ACHN (cell line): ENCODE results near the gene HAL.

Experiments used
- DNase-seq: peaks from one replicate; pipeline ENCODE4 v3.0.0-alpha.2; 2015
- in situ Hi-C: cut with HindIII; loops from 2 replicates; pipeline ENCODE4 v1.10.0; 2017; ENCODE audit warnings: low sequenced_read_pairs, low pct_ligation_motif_present, low pct_unique_long_range_greater_than_20kb

Gene HAL

DNA sequence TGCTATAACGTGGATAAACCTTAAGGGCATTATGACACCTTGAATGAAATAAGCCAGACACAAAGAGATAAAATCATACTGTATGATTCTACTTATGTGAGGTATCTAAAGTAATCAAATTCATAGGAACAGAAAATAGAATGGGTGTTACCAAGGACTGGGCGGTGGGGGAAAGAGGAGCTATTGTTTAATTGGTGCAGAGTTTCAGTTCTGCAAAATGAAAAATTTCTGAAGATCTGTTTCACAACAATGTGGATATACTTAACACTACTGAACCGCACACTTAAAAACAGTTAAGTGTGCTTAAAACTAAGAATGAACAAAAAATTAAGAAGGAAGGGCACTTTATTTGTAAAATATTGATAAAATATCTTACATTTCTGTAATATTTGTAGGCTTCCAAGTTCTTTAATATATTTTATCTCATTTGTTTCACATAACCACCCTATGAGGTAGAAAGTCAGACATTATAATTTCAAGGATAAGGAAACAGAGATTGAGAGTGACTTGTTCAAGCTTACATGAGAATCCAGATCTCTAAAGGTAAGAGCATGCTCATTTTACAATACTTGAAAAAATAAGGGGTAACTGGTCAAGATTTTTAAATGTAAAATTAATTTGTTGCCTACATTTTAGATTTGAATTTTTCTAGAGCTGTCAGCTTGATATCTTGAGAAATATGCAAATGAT lies 24.3 kb upstream of the HAL start:
- in situ Hi-C loops: no loop called here
- no peak for DNase-seq

DNA sequence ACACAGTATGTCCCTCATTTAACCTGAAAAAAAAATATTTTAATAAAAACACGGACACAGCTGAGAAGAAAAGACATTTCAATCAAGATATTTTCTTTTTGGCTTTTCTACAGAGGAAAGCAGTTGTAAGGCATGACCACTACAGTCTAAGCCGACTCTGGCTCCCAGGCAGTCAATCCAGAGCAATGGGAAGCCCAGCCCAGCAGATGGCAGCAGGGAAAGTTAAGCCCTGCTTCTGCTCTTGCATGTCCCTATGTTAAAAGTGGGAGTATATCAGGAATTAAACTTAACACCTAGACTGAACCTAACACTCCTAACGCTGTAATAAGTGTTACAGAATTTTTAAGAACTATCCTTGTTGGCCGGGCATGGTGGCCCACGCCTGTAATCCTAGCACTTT lies 19.5 kb upstream of the HAL start:
- in situ Hi-C loops: no loop called here
- peak; percentile 49 for DNase-seq

DNA sequence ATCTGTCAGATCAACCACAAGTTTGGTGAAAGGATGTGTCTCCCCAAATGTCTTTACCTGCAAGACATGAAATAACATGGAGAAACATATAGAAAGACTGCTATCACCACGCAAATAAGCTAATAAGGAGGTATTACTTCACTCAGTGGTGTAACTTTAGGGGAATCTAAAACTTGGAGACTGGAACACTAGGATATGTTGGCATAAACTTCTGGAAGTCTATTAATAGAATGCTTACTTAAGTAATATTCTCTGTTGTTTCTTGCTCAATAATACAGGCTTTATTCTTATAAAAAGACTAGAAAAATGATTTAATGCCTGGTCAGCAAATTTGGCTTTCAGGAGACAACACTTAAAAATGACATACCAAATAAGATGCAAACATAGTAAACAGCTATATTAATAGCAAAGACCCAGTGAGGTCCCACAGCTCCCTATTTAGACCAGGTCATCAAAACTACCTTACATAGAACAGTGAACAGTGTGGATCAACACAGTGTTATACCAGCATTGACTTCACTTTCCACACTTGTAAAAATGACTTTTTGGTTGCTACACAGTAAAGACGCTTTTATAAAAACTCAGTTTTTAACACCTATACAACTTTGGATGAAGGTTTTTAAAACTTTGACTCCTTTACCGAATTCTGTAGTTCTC lies 18.9 kb upstream of the HAL start:
- in situ Hi-C loops: no loop called here
- no peak for DNase-seq

DNA sequence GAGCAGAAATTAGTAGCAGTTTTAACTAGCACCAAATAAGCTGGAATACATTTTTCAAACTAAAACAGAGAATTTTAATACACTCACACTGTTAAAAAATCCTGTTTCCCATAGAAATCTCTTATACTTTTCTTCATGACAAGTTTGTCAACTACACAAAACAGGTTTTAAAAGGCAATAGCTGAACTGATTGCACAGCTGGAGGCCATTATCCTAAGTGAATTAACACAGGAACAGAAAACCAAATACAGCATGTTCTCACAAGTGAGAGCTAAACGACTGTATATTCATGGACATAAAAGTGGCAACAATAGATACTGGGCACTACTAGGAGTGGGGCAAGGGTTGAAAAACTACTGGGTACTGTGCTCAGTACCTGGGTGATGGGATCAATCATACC lies 11.6 kb upstream of the HAL start:
- DNase-seq: no peak
- in situ Hi-C loops: no loop called here

DNA sequence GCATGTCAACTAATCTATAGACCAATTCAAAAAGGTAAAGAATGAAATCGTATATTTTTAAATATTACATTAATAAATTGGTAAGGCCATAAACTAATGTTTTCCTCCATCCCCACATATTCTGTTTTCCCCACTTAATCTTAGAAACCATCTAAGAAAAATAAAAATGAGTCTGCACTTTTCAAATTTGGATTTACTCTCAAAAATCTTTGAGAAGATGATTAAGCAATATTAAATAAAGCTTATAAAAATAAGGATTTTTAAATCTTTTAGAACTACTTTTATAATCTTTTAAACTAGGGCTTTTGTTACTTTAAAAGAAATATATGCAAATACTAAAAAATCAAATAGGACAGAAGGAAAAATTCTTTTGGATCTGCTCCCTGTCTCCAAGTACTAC lies 10.6 kb upstream of the HAL start:
- no peak for DNase-seq
- in situ Hi-C loops: no loop called here

DNA sequence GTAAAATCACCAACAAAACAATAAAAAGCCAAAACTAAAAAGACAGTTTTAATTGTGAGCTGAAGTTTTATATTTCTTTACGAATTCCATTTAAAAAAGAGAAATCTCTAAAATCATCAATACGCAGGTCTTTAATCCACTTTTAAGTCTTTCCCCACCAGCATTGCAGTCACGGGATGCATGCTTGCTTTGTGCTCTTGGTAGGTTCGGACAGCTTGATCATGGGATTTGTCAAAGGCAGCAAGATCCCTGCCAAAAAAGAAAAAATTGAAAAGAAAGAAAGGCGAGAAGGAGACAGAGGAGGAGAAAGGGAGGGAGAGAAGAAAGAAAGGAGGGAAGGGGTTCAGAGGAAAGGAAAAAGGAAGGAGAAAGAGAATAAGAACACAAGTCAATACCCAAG lies 4.7 kb upstream of the HAL start:
- in situ Hi-C loops: no loop called here
- DNase-seq: no peak

DNA sequence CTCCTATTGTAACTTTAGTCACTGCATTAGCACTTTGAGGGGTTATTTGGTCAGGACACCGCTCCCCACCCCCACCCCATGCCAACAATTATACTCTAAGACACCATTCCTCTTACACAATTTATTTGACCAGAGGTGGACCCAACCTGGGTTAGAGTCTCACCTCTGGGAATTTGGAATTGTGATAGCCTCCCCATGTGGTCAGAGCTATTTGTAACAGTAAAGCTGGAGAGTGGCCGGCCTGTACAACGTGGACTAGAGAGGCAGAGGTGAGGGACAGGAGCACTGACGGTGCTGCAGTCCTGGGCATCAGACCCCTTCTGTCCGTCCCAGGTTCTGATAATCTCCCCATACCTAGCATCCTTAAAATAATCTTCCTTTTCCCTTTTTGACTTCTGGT lies 3.3 kb upstream of the HAL start:
- in situ Hi-C loops: no loop called here
- no peak for DNase-seq

DNA sequence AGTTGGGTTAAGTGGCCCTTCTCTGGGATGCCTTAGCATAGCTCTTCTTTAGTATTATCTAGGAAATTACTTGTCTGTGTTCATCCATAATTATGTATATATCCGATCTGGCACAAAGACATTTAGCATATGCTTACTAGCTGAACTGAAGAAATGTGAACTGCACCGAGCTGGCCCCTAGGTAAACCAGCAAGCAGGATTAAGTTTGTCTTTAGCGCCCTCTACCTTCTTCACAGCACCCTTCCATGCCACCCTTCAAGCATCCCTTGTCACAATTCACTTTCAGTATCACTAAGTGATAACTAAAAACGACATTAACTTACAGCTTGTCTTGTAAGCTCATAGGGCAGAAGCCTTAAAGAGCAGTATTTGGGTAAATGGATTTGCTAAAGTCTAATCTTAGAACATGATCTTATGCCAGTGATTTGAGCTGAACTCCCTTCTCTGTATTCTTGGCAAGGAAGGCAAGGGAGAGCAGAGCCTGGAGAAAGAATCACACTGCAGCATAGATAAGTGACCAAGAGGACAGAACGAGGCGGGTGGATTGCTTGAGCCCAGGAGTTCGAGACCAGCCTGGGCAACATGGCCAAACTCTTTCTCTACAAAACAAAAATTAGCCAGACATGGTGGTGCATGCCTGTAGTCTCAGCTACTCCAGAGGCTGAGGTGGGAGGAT lies 2.6 kb upstream of the HAL start:
- in situ Hi-C loops: no loop called here
- peak; percentile 79 for DNase-seq

DNA sequence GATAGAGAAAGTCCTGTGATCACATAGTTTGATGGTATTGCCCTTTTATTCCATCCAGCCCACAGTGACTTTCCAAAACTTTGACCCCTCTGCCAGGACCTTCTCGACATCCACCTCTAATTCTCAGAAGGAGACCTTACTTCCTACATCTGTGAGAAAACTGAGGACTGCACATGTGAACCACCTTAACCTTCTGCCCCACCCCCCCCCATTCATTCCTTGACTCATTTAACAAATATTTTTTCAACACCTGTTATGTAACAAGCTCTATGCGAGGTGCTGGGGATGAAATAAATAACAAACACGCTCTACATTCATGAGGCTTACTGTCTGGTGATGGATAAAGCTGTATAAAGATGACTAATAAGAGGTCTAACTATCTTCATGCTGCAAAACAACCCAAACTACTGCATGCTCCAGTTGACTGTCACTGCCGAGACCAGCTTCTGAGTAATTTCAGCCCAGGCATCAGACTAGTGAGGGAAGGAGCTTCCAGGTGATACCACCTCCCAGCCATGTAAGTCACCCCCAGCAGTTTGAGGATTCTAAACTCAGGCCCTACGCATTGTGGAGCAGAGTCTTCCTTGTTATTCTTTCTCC lies 1.9 kb upstream of the HAL start:
- in situ Hi-C loops: no loop called here
- no peak for DNase-seq

DNA sequence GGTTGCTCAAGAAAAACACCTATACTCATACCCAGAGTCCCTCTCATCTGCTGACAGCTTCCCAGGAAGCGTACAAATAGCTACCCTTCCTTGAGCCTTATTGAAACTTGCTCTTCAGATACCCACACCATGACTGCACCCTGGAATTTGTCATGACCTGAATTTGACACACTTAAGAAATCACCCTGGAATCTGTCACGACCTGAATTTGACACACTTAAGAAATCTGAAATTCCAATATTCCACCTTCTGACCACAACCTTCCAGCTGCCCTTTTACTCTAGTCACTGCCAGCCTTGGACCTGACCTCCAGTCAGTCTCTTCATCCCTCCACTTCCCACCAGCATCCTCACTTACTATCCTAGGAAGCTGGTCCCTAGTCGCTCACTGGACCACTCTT lies 1.1 kb upstream of the HAL start:
- in situ Hi-C loops: no loop called here
- no peak for DNase-seq

DNA sequence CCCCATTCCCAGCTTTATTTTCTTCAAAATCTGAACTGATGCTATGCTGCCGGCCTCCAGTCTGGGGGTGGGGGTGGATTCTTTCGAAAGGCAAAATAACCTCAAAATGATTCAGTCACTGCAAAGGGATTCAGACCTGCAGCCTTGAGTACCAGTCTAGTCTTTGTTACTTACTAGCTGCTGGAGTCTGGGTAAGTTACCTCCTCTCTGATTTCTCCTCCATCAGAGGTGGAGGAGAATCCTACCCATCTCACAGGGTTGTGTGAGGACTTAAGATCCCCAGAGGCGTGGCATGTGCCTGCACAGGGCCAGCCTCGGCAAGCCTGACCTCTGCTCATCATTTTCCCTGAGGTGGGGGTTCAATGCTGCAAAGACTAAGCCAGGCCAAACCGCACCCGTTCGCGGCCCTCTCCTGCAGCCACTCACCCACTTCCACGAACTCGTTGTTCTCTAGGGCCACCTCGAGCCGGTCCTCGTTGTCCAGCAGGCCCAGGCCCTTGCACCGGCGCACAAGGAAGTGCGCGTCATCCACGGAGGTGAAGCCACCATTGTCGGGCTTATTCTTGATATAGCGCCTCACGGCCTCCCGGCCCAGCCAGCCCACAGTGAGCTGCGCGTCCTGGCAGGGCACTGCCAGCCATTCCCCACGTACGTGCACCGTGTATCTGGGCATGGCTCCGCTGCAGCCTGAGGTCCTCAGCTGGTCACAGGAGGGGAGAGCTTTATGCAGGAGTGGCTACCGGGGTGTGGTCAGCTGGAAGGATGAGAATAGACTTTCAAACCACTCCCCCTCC lies 709 bp downstream of the HAL start:
- in situ Hi-C loops: no loop called here
- no peak for DNase-seq

DNA sequence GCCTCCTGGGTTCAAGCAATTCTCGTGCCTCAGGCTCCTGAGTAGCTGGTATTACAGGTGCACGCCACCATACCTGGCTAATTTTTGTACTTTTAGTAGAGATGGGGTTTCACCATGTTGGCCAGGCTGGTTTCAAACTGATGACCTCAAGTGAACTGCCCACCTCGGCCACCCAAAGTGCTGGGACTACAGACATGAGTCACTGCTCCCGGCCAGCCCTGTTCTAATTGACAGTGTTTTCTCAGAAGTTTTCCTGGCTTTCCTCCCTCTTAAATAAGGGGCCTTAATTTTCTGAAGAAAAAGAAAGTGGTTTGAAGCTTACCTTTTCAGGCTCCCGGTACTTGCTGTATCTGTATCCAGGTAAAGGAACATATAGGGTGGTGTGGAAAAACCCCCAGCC lies 1.7 kb downstream of the HAL start:
- no peak for DNase-seq
- in situ Hi-C loops: no loop called here

DNA sequence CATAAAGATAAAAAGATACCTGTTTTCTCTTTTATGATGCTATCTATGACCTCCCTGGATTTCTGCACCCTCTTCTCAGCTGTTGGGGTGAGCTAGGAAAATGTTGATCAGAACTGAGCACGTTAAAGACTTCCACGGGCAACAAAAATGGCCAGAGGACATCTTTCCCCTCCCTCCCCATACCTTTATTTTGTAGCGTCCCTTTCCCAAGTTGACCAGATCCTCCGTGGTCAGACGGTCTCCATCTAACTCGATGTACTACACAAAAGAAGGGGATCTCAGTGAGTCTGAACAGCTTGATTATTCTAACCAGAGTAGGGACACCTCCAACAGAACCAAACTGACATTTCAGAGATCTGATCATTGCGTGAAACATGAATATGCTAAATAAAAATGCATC lies 2.2 kb downstream of the HAL start:
- no peak for DNase-seq
- in situ Hi-C loops: no loop called here

DNA sequence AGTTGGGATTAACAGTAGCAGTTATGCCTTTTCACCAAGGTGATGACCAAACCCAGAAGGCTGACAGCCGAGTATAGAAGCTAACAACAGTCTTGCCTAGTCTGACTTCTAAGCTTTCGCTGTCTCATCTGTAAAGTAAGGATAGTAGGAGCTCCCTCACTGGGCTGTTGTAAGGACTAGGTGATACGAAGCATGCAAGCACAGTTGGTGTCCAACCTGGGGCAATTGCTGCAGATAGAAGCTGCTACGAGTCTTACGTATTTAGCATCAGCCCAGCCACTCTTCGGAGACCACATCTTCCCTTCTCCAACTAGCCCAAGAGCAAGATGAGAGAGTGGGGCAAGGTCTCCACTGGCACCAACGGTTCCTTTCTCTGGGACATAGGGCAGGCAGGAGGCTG lies 6.0 kb downstream of the HAL start:
- DNase-seq: no peak
- in situ Hi-C loops: no loop called here

DNA sequence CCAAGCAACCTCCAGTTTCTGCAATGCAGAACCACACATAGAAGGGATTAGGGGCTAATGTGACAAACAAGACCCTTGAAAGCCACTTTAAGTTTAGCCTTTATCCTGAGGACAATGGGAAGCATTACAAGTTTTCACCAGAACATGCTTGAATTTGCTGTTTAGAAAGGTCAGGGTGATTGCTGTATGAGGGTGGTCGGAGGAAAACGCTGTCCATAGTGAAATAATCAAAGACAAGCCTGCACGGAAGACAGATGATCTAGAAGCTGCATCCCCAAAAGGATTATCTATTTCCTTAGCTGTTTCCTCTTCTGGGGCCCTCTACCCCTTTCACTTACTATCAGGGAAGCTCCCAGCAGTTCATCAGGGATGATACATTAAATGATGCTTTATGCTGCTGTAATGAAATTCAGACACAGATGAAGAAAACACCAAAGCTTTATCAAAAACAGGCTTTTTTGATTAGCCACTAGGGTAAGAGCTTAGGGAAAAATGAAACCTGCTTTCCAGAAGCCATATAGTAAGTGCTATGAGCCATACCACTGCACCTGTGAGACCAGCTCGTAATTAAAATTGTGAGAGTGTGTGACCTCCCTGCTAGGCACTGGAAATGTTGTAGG lies 6.5 kb downstream of the HAL start:
- in situ Hi-C loops: no loop called here
- no peak for DNase-seq

DNA sequence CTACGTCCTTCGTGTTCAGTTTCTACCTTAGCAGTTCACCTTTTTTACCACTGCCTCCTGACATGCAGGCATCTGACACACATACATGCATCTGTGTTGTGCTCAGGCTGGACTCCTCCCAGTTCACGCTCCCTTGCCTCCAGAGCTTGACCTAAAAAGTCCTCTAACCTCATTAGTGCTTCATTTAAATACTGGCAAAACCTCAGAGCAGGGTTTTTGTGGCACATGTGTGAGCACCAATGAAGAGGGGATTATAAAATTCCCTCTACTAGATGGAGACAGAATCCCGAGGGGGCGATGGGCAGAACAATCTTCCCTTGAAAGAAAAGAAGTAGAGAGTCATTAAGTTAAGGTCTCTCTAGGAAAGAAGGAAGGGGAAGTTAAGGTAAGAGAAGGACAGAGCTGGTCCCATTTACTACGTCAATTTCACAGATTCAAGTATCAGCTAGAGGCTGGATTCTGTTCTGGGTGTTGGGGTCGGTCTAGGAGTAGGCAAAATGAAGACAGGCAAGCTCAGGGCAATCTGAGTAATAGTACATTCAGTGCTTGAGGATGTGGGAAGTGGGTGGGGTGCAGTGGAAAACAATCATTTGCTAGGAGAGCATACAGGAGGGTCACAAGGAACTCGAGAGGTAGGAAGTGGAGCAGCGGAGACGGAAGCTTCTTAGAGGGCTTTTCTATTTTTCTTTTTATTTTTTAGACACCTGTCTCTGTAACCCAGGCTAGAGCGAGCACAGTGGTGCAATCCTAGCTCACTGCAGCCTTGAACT lies 7.5 kb downstream of the HAL start:
- in situ Hi-C loops: no loop called here

DNA sequence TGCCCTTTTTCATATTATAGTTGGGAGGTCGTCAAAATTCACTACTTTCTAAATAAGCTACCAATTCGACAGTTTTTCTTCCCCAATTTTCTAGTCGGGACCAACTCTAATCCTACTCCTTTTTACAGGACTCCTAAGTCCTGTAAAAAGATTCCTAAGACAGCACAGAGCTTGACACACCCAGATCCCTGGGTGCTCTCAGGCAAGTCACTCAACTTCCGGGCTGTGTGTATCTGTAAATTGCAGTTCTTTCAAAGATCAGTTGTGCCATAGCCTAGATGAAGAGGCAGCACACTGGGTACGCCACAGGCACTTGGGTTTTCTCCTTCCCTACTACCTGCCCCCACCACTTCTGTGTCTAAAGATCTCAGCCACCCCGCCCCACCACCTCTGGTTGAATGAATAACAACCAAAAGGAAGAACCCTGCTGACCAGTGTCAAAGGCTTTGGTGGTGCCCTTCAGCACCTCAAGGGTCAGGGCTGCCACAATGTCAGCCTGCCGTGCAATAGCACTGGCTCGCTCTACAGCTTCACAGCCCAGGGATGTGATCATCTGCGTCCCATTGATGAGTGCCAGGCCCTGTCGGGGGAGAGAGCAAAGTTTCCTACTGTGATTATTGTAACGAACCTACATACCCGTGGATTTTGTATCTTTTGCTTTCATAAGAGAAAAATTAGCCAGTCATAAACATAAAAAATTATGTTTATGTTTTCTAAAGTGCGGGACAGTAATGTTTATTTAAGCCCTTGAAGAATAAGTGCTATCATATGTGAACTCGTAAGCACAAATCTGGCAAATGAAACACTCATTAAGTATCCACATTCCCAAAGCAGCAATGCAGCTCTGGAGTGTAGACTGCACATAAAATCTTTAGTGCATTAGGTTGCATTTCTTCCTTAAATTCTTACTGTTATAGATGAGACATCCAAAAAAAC lies 9.2 kb downstream of the HAL start:
- in situ Hi-C loops: no loop called here
- DNase-seq: no peak

More for the DNA sequence above, 7.5 kb downstream of the HAL start:
- no peak for DNase-seq
